NCI-H460 (cell line): Measurements from ENCODE around the gene PITHD1. TPM values are rescaled to one million over a fixed set of nuclear protein-coding genes. Genes with fewer than 3 reads are reported as not detected.
"Not testable (repeated sequence)": the region's sequence is repeated elsewhere in the genome, so short reads cannot be mapped to it uniquely, and the experiment has no call there.

ENCODE experiments used
- DNase-seq: peaks from one replicate; pipeline ENCODE4 v3.0.0-alpha.2; 2016; ENCODE audit warnings: low read depth; ENCODE audit errors: extremely low read depth
- total RNA-seq: library from RNA; depleted of rRNA; stranded (reverse); fragments of >200 nt; shearing (Covaris generic); gene quantifications from 2 replicates; pipeline ENCODE4 v1.2.3, GENCODE V29; 2014

PITHD1 gene
- total RNA-seq, 1 experiment from 2014 or later = 40.1 TPM

DNA sequence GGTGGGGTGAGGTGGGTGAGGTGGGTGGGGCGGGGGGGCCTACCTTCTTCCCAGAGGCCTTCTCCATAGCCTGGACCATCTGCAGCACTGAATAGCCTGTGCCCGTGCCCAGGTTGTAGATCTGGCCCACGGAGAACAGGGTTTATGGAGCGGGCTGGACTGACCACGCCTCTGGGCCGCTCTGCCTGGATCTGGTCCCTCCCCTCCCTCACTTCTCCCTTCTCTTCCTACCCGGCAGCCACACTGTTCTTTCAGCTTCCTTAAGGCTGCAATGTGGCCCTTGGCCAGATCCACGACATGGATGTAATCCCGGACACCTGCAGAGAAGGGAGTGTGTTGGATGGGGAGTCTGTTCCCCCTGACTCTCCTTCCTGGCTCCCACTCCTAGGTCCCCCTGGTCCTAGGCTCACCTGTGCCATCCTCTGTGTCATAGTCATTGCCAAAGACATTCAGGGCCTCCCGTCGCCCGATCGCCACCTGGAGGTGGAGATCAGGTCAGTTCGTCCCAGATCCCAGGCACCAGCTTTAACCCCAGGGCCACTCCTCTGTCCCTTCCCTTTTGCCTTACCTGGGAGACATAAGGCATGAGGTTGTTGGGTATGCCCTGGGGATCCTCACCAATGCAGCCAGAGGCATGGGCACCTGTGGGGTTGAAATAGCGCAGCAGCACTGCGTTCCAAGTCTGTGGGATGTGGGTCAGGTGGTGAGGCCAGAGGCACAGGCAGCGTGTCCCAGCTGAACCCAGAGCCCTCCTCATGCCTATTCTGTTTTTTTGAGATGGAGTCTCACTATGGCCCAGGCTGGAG, 18.5 kb downstream of the PITHD1 start:
- no peak for DNase-seq

DNA sequence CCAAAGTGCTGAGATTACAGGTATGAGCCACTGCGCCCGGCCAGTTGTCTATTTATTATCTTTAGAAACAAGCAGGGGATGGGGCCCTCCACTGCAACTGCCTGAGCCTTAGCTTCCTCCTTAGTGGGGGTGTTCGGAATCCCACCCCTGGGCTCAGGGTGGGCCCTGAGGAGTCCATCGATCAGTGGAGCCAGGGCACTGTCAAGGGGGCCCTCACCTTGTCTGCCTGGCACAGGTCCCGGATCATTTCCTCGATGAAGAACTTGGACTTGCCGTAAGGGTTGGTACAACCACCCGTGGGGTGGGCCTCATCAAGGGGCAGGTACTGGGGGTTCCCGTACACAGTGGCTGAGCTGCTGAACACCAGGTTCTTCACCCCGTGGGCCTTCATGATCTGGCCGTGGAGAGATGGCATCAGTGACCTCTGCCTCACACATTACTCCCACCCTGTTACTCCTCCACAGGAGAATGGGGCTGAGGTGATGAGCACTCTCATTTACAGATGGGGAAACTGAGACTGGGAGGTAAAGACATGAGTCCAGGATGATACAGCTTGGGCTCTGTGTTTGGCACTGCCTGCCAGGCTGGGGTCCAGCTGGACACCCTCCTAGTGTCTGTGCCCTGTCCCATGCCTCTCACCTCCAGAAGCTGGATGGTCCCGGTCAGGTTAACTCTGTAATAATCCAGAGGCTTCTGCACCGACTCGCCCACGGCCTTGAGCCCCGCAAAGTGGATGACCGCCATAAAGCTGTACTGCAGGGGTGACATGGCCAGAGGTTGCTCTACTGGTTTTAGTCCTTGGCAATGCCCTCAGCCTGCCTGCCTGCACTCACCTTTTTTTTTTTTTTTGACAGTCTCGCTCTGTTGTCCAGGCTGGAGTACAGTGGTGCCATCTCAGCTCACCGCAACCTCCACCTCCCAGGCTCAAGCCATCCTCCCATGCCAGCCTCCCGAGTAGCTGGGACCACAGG, 19.5 kb downstream of the PITHD1 start:
- no peak for DNase-seq

DNA sequence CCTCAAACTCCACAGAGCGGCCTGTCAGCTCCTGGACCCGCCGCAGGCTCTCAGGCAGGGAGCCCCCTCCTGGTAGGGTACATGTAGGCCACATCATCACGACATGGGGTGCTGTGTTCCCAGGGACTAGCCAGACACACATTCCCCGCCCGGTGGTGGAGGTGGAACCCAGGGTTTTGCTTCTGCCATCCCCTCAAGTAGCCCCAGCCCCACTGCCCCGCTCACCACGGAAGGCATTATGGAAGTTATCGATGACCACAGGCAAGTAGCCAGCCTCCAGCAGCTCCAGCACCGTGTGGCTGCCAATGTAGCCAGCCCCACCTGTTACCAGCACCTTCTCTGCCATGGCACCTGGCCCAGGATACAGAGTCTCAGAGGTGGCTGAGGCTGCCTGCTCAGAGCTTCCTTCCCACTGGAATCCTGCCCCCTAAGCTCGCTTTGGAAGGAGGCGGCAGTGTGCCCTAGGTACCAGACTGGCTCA, 20.5 kb downstream of the PITHD1 start:
- no peak for DNase-seq

DNA sequence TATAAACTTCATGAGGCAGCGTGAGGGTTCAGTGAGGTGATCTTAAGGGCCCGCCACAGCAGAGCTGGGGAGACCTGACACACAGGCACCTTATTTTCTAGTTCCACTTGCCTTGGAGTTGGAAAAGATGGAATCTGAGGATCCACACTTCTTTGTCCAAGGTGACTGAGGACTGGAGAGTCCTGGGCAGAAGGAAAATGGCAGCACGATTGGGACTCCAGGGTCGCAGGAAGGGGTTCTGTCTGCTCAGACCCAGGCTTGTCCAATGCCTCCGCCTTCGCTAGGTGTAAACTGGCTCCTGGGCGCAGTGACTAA, 21.0 kb downstream of the PITHD1 start:
- no peak for DNase-seq

DNA sequence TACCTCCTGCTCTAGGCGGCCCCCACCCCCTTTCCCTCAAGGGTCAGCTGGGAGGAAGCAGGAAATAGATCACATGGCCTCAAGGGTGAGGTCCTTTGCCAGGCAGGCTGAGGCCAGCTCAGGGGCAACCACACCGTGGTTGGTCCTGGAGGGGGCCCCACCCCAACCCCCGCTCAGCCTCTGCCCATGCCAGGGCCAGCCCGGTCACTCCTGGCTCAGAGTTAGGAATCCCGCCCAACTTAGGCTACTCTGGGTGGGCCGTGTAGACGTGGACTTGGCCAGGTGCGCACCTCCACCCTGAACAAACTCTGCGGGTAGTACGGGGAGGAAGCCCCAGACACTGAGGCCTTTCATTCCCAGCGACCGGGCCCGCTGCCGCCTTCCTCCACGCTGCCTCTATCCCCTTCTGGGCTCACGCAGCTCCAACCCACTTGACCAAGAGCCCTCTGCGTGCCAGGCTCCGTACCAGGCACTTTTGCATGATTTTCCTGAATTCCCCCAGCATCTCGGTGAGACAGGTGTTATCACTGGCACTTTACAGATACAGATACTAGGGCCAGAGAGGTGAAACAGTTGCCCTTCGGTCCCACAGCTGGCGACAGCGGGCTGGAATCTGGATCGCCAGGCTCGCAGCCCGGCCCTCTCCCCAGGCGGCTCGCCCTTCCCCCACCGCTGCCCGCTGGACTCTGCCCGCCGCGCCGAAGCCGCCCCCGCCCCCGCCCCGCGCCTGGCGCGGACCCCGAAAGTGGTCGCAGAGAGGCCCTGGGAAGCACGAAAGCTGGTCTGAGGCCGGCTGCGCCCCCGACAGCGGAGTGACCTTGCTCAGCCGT, 21.6 kb downstream of the PITHD1 start:
- DNase-seq = no peak

DNA sequence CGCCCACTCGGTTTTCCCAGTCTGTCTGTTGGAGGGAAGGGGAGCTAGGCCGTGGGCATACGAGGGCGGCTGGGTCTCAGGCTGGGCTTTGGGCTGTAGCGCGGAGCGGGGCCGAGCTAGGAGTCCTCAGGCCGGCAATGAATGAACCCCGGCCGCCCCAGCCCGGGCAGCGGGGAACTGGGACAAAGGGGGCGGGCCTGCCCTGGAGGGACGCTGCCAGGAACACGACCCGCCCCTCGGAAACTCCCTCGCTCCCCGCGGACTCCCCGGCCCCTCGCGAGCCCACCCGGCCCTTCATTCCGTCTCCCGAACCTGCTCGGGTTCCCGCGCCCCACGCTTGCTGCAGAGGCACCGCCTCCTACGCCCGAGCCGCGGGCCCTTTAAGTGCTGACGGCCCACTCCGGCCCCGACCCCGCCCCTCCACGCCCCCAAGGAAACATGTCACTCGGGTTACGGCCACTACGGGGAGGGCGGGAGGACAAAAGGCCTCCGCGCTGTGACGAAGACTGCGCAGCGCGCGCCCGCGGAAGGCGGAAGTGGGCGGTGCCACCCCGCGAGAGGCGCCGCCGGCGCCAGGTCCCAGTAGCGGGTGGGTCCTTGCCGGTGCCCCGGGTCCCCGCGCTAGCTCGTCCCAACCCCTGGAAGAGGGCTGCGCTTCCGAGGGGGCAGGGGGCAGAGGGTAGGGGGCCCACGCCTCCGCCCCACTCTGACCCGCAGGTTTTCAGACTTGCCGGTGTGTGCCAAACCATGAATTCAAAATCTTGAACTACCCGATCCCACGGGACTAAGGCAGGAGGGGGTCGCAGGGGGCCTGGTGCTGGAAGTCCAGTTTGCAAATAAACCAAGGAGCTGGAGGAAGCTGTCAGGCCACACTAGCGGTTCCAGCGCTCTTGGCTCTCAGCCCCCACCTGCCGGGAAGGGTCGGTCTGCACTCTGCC, 22.5 kb downstream of the PITHD1 start, which contains the start of gene GALE:
Gene GALE, minus strand, starts transcription at position 355 of the 938 bp plus-strand sequence. CDS start 1,747 bp downstream, outside the sequence.
- DNase-seq = peak; percentile 88

DNA sequence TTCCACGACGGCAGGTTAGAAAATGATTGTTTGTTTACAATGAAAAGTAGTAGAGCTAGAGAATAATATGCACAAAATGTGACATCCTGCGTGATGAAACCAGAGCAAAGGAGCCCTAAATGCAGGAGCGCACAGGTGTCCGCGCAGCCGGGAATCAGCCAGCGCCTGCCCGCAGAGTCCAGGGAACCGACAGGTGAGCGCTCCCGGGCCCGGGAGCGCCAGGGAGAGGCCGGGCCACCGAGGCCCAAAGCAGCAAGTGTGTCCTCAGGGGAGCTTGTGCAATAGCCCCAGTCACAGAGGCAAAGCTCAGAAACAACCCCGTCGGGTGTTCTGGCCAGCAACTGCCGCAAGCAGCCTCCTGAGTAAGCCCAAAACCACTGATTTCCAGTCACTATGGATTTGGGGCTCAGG, 23.1 kb downstream of the PITHD1 start:
- DNase-seq = no peak

DNA sequence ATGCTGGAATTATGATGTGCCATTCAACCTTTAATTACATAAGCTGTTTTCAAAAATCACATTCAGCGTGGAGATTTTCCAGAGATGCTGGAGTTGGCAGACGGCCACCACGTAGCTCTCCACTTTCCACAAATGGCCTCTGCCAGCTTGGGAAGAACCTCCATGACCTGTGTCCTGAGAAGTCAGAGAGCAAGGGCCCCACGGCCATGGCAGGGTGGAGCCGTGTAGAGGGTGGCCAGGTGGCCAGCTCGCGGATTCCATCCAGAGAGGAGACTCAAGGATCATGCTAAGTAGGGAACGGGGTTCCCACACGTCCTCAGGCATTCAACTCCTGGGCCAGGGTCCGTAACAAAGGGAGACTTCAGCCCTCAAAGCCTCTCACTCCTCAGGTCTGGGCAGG, 23.7 kb downstream of the PITHD1 start:
- DNase-seq = no peak

DNA sequence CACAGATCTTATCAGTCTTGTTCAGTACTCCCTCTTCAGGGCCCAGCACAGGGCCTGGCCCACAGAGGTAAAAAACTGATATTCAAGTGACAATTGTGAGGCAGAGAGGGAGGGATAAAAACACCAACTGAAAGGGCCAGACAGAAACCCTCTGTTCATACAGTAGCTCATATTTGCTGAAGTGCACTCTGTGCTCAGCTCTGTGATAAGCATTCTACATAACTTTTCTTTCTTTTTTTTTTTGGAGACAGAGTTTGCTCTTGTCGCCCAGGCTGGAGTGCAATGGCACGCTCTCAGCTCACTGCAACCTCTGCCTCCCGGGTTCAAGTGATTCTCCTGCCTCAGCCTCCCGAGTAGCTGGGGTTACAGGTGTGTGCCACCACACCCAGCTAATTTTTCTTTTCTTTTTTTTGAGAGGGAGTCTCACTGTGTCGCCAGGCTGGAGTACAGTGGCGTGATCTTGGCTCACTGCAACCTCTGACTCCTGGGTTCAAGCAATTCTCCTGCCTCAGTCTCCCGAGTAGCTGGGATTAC, 24.7 kb downstream of the PITHD1 start:
- not testable (repeated sequence) for DNase-seq

DNA sequence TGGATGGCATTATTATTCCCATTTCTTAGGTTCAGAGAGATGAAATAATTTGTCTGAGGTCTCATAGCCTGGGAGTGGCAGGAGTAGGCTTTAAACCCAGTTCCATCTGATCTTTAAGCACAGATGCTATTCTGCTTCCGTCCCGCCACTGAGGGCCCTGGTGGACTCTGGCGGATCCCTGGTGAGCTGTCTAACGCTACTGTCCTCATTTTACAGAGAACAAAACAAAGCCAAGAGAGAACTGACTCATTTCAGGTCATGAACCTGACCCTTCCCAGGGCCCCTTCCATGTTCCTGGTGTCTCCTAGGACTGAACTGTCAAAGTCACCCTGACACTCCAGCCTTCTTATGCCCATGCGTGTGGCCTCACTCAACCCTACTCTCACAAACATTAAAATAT, 25.5 kb downstream of the PITHD1 start:
- no peak for DNase-seq

DNA sequence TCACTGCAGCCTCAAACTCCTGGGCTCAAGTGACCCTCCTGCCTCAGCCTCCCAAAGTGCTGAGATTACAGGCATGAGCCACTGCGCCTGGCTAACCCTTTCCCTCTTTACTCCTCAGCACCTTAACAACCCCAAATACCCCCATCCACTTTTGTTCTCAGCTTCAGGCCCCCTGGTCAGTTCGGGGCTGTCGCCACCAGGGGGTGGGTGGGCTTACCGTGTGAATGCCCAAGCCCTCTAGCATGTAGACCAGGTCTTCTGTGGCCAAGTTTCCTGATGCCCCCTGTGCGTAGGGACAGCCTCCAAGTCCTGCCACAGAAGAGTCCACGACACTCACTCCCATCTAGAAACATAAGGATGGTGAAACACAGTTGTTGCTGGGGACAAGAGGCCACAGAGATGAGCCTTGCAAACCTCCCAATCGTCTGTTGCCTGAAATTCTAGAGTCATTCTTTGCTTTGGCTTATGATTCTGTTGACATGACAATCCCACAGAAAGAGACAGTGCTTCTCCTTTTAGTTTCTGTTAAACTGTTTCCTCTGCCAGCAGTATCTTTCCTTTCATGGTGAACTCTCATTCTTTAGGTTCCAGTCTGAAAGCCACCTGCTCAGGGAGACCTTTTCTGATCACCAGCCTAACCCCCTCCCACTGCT, 26.1 kb downstream of the PITHD1 start:
- DNase-seq = no peak

DNA sequence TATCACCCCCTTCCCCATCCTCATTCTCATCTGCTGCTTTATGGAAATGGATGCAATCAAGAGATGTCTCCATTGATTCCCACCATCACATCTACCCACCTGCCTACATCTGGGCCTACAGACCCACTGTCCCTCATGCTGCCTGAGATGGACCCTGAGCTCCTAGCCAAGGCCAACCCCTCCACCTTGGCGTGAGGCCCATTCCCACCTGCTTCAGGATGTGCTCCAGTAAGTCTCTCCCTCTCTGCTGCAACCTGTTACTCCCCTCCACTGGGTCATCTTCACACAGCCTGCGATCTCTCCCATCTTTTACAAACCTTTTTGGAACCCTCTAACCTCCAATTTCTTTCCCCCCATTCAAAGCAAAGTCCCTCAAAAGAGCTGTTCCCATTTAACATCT, 26.8 kb downstream of the PITHD1 start:
- no peak for DNase-seq

DNA sequence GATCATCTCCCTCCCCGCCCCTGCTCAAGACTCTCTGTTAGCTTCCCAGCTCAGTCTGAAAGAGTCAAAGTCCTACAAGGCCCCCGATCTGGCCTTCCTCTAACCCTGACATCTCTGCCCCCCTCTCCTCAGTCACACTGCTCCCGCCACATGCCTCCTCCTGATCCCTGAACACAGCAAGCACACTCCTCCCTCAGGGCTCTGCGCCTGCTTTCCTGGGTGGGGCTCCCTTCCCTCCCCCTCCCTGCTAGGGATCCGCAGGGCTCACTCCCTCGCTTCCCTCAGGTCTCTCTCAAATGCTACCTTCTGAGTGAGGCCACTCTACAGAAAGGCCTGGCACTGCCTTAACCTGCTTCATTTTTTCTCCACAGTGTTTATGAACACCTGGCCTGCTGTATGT, 28.1 kb downstream of the PITHD1 start:
- no peak for DNase-seq

DNA sequence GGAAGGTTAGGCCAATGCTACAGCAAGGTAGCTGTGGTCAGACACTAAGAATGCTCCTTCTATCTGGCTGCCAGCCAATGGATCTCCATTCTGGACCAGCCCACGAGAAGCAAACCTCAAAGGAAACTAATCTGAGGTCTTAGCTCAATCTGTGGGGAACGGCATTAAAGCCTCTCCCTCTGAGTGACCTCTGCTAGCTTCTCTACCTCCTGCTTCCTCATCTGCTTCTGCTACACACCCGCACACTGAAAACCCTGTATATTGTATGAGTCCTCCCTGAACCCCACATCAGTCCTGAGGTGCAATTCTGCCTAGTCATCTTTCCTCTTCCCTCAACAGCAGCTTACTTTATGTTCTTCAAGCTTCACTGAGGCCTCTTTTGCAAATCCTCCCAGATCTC, 29.2 kb downstream of the PITHD1 start:
- no peak for DNase-seq

DNA sequence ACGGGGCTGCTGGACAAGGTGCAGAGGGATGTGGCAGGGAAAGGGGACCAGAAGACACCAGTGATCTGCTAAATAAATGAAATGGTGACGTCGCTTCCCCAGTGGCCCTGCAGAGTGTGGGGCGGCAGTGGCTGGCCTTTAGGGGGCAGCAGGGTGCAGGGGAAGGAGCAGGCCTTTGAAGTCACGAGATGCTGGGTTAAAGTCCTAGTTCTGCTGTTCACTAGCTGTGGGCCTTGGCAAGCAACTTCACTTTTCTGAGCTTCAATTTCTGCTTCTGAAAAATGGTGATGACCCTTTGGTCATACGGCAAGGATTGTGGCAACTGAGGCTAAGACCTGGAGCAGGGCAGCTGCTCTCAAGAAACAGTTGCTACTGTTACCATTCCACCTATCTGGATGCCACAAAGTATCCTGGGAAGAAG, 31.5 kb downstream of the PITHD1 start:
- DNase-seq = peak; percentile 46

DNA sequence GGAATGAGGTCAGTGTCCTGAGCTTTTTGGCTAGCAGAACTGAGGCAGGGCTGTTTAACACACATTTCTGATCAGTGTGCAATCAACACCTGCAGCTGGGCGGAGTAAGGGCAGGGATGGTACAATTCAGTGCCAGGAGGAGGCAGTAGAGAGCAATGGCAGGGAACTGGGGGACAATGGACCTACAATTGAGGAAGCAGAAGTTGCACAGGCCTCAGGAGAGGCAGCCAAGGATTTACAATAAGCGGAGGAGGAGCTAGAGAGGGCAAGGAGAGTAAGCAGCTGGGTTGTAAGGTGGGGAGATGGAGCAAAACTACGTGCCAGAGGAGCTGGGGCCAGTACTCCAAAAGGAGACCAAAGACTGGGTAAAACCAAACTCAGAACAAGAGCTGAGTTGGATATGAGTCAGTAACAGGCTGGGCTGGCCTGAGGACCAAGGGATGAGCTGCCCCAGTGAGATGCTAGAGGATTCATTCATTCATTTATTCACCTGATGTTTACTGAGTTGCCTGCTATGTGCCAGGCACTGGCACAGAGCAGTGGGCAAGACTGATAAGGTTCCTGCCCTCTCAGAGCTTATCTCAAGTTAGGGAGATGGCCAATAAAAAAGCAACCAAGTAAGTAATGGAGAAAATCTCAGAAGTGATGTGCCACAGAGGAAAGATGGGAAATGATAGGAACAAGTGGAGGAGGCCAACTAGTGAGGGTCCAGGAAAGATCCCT, 32.8 kb downstream of the PITHD1 start:
- DNase-seq = no peak

DNA sequence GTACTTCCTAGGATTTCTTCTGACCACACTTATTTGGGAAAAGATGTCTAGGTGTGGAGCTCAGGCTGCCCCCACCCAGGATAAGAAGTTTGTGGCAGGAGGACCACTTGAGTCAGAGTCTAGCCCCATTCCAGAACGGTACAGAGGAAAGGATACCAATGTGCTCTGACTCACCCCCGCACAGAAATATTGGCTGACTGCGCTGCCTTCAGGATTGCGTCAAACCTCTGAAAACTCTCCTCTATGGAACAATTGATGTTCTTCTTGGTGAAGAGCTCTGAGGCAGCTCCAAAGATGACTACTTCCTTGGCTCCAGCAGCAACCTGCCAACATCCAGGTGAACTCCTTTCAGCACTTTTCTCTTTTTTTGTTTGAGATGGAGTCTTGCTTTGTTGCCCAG, 35.8 kb downstream of the PITHD1 start:
- DNase-seq = no peak

DNA sequence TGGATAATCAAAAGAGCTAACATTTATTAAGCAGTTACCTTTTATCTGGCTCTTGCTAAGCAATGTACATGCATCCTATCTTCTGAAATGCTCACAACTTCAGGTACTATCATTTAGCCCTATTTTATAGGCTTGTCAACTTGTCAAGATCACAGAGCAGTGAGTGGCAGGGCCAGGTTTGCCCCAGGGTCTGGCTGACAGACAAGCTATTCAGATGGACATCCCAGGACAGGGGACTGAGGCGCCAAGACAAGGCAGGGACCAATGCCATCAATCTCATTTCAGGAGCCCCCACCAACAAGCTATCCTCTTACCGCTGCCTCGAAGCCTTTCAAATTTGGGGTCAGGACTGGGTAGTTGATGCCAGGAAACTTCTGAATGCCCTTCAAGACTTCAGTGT, 38.1 kb downstream of the PITHD1 start:
- DNase-seq = no peak
